Astrocyte of the hippocampus (primary cell): ENCODE results near the gene SLC16A9.

Experiments
- DNase-seq: peaks from one replicate; pipeline ENCODE4 v3.0.0; 2011; ENCODE audit warnings: low read depth, low spot score

Gene SLC16A9

DNA sequence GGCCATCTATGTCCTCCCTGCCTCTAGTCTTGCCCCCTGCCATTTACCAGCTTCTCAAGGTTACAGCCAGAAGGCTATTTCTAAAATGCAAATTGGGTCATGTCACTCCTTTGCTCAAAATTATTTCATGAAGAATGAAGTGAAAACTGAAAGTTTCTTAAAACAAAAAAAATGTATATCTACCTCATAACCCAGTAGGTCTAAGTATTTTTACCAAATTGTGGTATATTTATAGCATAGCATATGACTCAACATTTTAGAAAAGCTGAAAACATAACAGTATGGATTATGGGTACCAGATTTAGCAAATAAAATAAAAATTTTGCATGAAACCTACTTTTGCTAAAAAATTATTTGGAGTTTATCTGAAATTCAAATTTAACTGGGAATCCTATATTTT is 78.4 kb downstream of the SLC16A9 start:
- no peak for DNase-seq

DNA sequence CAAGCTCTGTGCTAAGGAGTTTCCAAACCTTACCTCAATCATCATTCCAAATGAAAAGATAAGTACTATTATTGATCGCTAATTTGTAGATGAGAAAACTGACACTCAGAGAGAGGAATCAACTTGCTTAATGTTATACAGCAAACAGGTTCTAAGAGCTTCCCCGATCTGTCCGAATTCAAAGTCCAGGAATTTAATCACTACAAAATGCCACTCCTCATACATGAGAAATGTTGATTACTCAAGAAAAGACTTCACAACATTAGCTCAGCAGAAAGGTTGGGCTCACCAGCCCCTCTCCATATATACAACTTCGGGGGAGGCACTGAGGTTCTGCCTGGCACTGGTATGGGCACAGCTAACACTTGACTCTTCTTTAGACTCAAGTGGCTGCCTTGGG is 80.7 kb downstream of the SLC16A9 start:
- no peak for DNase-seq

DNA sequence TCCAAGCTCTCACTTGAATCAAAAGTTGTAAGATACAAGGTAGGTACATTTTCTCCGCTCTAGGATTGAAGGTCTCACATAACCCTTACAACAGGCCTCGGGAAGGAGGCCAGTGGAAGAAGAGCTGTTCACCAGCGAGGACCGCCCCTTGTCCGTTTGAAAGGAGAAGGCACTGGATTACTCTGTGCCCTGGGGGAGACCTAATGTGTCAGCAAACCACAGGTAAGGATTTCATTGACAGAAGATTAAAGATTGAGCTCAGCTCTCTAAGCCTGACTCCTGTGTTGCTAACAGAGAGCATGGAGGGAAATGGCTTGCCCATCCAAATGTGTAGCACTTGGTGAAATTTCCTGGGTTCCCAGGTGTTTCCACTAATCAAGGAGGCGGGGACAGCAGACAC is 81.2 kb downstream of the SLC16A9 start:
- DNase-seq = no peak

DNA sequence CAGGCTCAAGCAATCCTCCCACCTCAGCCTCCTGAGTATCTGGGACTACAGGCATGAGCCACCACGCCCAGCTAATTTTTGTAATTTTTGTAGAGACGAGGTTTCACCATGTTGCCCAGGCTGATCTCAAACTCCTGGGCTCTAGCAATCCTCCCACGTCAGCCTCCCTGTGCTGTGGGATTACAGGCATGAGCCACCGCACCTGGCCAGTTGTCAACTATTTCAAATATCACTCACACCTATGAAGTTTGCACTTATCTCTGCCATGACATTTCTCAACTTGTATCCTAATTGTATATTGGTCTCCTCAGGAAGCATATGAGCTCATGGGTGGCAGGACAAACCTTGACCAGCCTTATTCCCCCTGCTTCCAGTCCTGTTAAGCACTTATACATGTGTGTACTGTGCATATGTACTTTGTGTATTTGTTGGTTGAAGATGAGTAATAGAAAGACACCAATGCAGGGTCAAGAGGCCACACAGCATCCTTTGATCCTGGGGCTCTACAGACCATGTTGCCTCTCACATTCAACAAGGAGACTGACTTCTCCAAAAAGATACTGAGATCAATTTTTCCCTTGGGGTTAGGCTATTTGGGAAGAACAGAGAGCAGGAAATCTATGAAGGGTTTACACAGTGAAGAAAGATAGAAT is 82.2 kb downstream of the SLC16A9 start:
- DNase-seq = no peak

DNA sequence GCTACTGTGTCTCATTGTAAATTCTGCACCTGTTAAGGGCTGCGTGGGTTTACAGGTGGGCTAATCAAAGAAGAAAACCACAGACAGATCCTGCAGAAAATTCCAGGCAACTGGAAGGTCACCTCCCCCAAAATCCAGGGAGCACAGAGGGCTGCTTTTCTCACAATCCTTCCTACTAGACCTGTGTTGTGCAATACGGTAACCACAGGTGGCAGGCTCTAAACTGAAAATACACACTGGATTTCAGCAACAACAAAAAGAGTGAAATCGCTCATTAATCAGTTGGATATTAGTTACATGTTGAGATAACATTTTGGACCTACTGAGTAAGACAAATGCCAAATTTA is 83.2 kb downstream of the SLC16A9 start:
- no peak for DNase-seq

DNA sequence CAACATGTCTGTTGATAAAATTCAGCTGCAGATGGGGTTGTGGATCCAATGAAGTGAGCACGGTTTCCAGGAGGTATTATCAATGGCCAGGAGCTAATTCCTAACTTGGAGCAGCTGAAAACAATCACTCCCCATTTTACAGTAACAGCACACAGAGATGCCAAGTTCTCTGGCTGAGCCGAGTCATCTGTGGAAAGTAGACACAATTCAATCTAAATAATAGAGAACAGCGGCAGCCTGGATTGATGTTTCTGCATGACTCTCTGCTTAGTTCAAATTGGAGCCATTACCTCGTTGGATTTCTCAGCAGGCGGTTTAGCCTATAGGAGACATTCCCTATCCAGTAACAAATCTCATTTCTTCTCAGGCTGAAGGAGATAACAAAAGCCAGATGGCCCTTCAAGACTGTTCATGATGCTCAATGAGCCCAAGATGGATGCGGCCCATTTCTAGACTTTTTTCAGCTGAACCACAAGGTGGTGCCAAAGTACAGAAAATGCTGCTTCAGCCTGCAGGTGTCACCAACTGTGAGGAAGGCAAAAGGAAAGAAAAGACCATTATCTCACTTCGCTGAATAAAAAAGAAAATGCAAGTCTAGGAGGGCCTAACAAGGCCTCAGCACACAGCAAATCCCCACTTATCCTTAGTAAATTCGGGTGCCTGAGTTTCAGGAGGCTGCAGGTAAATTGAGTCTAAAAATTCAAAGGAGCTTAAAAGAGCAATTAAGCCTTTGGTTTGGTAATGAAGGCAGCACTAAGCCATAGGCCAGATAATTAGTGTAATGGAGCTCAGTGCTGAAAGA is 83.7 kb downstream of the SLC16A9 start:
- DNase-seq = peak; percentile 85

DNA sequence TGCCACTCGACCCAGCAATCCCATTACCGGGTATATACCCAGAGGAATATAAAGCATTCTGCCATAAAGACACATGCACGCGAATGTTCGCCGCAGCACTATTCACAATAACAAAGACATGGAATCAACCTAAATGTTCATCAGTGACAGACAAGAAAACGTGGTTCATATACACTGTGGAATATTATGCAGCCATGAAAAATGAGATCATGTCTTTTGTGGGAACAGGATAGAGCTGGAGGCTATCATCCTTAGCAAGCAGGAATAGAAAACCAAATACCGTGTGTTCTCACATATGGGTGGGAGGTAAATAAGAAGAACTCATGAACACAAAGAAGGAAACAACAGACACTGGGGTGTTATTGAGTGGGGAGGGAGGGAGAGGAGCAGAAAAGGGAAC is 84.7 kb downstream of the SLC16A9 start:
- DNase-seq = no peak

DNA sequence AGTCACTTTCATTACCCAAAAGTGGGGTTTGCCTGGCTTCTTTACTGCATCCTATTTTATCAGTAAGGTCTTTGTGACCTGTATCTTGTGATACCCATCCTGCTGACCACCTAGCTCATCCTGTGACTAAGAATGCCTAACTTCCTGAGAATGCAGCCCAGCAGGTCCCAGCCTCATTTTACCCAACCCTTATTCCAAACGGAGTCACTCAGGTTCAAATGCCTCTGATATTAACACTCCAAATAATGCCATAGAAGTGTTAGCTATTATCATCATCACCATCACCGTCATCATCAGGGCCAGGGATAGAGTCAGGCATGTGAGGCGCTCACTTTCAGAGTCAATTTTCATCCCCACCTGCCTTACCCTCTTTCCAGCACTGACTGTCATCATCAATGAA is 85.5 kb downstream of the SLC16A9 start:
- no peak for DNase-seq

DNA sequence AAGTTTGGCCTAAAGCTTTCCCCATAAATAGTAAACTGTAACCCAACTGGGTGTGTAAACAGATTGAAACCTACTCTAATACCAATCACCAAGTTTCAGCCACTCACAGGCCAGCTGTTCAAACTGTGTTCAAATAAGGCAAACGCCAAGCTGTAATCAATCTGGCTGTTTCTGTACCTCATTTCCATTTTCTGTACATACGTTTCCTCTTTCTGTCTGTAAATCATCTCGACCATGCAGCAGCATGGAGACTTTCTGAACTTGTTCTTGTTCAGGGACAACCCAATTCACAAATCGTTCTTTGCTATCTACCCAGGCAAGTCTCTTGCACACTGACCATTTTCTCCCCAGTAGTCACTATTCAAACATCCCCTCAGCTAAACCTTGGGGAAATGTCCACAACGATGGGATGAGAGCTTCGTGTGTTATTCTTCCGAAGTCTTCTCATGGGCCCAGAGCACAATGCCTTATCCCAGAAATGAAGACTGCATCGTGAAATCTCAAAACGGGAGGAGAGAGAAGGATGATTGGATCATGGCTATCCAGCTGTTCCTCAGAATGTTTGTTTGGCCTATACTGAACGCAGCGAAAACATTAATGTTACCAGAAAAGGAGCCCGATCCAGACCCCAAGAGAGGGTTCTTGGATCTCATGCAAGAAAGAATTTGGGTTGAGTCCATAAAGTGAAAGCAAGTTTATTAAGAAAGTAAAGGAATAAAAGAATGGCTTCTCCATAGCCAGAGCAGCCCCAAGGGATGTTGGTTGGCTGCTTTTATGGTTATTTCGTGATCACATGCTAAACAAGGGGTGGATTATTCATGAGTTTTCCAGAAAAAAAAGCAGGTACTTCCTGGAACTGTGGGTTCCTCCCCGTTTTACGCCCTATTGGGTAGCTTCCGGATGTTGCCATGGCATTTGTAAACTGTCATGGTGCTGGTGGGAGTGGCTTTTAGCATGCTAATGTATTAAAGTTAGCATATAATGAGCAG is 86.2 kb downstream of the SLC16A9 start:
- DNase-seq = no peak

DNA sequence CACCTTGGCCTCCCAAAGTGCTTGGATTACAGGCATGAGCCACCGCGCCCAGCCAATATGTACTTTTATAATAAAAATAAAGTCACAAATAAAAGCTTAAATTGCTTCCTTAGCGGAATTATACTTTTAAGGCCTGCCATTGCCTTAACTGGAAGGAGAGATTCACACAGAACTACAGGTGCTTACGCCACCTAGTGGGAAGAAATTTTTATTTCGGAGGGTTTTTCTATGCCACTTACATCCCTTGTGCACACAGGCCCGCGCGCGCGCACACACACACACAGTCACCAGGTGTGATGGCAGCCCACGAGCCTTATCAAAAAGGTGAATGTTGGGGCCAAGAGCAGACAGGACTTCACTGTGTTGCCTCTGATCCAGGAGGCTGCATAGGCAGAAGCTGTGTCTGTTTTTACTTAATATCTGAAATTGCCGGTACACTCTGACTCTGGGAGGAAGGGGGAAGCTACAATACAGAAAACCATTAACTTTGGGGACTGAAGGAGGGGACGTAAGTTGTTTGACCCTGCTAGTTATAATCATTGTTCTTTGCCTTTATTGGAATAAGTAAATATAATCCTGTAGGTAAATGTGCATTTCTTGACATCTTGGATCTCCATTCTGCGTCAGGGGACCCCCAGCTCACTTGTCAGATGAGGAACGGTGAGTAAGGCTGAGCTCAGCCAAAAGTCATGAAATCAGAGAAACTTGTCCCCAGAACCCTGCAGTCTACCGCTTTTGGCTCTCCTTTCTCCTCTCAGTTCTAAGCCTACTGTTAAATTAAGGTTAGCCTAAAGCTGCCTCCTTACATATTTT is 87.1 kb downstream of the SLC16A9 start:
- peak; percentile 79 for DNase-seq

DNA sequence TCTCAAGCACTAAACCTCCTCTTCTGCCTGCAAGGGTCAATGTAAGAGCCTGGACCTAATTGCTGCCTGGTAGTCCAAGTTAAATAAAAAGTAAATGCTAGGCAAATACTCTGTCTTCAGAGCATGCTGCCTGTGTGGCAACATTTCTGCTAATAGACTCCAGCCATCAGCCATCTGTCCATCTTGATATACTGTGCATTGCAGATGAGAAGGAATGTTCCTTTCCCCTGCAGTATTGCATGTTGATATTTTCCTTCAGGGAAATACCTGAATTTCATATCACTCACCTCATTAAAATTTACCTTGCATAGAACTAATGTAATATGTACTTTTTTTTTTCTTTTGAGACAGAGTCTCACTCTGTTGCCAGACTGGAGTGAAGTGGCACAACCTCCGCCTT is 87.9 kb downstream of the SLC16A9 start:
- DNase-seq = no peak

DNA sequence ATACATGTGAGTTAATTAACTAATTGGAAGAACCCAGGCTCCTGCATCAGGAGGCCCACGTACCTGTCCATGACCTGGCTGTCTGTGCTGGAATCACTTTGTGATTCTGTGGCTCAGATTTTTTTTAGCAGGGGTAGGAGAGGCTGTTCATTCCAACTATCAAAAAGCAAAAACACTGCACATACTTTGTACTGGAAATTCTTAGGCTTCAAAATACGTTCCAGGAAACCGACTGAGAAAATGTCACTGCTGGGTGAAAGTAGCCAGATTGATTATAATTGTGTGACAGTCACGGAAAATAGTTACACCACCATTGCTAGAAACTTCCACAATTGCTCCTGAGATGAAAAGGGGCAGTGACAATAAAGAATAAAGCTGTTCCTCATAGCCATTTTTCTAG is 91.0 kb downstream of the SLC16A9 start:
- no peak for DNase-seq

DNA sequence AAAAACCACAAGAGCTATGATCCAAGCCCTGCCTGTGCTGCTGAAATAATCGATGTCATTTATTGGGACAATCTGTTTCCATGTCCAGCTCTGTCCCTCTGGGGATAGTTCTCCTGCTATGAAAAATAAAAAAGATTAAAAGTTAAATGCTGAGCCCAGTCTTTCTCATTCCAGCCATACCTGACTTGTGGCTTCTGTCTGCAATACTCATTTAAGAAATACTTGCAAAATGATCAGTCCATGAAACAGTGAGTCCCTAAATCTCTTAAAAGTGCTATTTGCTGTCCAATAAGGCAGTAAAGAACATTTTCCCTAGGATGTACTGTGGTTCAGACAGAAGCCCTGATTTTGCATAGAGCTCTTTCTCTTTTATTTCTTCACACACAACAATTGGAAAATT is 91.7 kb downstream of the SLC16A9 start:
- DNase-seq = no peak

DNA sequence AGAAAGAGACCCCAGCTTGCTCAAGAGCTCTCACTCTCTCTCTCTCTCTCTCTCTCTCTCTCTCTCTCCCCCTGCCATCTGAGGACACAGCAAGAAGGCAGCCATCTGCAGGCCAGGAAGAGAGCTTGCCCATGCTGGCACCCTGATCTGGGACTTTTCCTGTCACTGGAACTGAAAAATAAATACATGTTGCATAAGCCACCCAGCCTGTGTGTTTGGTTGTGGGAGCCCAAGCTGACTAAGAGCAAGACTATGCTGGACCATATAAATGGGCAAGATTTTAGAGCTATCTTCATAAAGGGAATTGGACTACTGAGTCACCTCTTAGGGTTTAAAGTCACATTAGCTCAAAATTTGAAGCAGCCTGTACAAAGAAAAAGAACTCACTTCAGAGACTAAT is 98.6 kb downstream of the SLC16A9 start:
- DNase-seq = no peak

DNA sequence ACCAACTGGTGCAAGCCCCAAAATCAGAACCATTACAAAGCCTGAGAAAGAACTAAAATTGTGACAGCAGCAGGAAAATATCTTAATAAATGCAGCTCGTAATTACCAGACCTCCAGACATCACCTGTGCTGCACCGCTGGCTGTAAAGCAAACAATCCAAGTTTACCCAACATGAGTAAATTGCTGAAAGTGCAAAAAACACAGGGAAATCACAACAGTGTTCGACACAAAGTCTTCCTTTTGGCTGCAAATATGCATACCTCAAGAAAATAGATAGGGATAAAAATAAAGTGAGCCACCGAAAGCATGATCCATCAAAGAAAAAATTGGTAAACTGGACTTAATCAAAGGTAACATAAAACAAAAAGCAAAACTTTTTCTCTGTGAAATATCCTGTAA is 101.7 kb downstream of the SLC16A9 start:
- no peak for DNase-seq

DNA sequence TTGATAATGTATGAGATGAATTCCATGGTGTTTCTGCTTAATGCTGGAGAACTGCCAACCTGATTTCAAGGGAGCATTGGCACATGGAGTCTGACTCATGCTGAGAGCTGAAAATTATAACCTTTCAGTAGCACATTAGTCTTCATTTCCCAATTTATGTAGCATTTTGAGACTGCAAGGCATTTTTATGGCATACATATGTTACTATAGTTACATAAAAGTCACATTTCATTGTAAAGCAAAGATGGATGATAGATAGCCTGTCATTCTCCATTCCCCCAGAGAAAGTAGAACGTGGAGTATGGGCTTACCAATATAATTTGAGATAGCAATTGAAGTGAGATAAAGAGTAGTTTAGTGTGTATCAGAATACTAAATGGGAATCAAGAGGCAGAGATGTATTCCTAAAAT is 103.1 kb downstream of the SLC16A9 start:
- peak; percentile 69 for DNase-seq

DNA sequence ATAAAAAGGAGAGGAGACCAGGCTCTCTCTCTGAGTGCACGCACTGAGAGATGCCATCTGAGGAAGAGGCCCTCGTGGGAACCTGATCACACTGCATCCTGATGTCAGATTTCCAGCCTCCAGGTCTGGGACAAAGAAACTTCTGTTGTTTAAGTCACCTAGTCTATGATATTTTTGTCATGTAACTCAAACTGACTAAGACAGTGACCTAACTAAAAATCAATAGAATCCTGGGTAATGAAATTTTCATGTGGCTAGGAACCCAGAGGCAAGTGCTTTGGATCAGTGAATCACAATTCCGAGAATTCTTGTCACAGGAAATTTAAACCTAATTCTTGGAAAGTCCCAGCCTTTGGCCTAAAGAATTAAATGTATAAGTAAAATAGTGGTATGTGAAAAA is 107.7 kb downstream of the SLC16A9 start:
- DNase-seq = no peak
